22Rv1 (cell line): ENCODE measurements around the gene SPRY4.
"Not testable (repeated sequence)": the region's sequence is repeated elsewhere in the genome, so short reads cannot be mapped to it uniquely, and the experiment has no call there.

Experiments used
- H3K27ac ChIP-seq: fragments of 450-650 bp; 2 replicates; pipeline ENCODE4 v1.5.1; 2017
- ZFX ChIP-seq: fragments of 450-650 bp; IDR thresholded peaks from 2 replicates; pipeline ENCODE4 v1.6.1; 2017; ENCODE audit warnings: antibody characterized with exemption, borderline replicate concordance
- TF ChIP-seq, protein P1 (sequence below): fragments of 450-650 bp; IDR thresholded peaks from 2 replicates; pipeline ENCODE4 v1.5.1; 2017; ENCODE audit warnings: mild to moderate bottlenecking

Gene SPRY4

GRCh38 chr5:142275496-142275895 lies 49.3 kb downstream of the SPRY4 start:
- TF ChIP-seq, protein P1, sequence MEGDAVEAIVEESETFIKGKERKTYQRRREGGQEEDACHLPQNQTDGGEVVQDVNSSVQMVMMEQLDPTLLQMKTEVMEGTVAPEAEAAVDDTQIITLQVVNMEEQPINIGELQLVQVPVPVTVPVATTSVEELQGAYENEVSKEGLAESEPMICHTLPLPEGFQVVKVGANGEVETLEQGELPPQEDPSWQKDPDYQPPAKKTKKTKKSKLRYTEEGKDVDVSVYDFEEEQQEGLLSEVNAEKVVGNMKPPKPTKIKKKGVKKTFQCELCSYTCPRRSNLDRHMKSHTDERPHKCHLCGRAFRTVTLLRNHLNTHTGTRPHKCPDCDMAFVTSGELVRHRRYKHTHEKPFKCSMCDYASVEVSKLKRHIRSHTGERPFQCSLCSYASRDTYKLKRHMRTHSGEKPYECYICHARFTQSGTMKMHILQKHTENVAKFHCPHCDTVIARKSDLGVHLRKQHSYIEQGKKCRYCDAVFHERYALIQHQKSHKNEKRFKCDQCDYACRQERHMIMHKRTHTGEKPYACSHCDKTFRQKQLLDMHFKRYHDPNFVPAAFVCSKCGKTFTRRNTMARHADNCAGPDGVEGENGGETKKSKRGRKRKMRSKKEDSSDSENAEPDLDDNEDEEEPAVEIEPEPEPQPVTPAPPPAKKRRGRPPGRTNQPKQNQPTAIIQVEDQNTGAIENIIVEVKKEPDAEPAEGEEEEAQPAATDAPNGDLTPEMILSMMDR = no peak
- TF ChIP-seq ZFX = no peak
- H3K27ac ChIP-seq = no peak overlapping the region

DNA sequence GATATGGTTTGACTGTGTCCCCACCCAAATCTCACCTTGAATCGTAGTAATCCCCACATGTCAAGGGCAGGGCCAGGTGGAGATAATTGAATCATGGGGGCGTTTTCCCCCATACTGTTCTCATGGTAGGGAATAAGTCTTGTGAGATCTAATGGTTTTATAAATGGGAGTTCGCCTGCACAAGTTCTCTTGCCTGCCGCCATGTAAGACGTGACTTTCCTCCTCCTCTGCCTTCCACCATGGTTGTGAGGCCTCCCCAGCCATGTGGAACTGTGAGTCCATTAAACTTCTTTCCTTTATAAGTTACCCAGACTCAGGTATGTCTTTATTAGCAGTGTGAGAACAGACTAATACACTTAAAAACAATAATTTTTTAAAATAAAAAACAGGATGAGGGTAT lies 52.2 kb downstream of the SPRY4 start:
- H3K27ac ChIP-seq = not testable (repeated sequence)

- H3K27ac ChIP-seq = not testable (repeated sequence)
These were observed 60.7 kb downstream of the SPRY4 start for GRCh38 chr5:142264084-142264483.

DNA sequence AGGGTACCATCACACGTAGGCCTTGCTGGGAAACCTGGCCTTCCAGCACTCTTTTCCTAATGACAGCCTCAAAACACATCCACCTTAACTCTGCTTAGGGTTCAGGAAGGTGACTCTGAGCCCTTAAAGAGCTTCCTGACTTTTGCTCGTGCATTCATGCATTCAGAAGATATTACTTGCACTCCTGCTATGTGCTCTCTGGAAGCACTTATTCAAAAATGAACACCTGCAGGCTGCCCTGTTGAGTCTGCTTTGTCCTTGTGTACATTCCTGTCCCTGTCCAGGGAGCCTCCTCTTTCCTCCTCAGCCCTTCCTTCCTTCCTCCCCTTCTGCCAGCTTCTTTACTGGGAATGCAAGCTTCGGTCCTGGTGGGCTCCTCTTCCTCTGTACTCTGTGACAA lies 61.5 kb downstream of the SPRY4 start:
- no peak for TF ChIP-seq ZFX
- TF ChIP-seq, protein P1 = no peak

DNA sequence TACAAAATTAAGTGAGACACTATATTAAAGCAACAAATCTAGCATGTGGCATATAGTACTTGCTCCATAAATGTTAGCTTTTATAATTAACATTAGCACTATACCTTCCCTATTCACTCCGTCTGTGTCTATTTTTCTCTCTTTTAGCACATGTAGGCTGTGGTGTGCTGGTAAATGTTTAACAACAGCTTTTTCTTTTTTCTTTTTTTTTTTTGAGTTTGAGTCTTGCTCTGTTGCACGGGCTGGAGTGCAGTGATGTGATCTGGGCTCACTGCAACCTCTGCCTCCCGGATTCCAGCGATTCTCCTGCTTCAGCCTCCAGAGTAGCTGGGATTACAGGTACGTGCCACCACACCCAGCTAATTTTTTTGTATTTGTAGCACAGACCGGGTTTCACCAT lies 62.1 kb downstream of the SPRY4 start:
- H3K27ac ChIP-seq = no peak overlapping the region
- TF ChIP-seq, protein P1 = no peak
- no peak for TF ChIP-seq ZFX

More for the DNA sequence above, 61.5 kb downstream of the SPRY4 start:
- H3K27ac ChIP-seq = no peak overlapping the region
